ENCODE results near the gene SLCO2B1.

SLCO2B1 gene

DNA sequence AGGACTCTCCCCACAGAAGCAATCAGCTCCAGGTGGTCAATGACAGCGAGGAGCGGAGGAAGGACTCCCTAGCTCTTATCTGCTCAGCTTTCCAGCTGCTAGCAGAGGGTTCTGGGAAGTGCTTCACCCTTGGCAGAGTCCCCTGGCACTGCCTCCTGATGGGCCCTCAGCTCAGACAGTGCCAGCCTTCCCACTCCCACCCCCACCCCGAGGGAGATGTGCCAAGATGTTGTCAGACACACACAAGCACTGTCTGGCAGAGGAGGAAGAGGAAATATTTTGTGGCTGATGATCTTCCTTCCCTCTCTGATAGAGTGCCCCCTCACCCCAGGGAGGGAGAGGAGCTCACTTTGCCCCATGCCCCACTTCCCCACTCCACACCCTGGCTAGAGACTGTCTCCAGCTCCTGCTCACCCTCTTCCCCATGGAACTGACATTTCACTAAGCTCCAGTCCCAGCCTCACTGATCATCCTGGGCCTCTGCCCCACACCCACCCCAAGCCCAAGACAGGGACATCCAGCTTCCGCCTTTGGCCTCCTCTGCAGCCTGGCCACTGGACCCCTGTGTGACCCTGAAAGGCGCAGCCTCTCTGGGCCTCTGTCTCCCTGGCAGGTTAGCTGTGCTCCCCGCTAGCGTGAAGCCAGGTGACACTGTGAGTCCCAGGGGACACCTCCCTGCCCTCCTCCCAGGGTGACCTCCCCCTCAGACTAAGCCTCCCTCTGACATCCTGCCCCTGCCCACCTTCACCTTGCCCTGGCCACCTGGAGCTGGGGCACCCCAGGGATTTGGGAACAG, 44.5 kb downstream of the SLCO2B1 start:
- DNase-seq = no peak

DNA sequence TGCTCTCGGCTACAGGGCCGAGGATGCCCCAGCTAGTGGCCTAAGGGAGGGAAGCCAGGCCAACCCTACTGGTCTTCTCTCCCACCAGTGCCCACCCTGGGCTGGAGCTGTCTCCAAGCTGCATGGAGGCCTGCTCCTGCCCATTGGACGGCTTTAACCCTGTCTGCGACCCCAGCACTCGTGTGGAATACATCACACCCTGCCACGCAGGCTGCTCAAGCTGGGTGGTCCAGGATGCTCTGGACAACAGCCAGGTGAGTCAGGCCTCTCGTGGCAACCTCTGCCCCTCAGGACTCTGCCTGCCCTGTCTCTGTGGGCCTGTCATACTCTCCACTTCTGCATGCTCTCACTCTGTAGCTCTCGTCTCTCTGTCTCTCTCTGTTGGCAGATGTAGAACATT, 45.5 kb downstream of the SLCO2B1 start:
- DNase-seq = no peak

DNA sequence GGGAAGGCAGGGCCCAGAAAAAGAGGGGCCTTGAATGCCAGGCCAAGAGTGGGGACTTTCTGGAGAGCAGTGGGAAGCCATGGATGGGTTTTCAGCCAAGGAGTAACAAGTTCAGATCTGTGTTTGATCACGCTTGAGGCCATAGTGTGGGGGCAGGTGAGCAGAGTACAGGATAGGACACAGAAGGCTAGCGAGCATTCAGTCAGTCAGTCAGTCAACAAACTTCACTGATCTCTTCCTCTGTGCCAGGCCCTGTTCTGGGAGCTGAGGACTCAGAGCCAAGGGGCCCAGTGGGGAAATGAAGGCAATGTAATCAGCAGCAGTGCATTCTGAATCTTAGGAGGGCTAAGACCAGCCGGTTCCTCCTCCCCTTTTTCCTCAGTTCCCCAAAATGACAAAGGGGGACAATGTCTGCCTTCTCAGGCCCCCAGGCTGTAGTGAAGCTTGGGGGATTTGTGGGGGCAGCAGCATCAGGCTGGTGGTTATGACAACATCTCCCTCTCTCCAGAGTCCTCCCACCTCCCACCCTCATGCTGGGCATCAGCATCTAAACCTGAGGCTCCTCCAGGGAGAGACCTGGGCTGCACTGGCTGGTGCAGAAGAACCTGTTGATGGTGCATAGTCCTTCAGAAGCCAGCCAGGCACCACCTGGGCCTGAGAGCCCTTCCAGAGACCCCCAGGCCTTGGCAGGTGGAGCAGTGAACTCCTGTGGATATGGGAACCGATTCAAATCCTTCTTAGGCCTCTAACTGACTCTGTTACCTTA, 46.8 kb downstream of the SLCO2B1 start:
- DNase-seq = no peak

DNA sequence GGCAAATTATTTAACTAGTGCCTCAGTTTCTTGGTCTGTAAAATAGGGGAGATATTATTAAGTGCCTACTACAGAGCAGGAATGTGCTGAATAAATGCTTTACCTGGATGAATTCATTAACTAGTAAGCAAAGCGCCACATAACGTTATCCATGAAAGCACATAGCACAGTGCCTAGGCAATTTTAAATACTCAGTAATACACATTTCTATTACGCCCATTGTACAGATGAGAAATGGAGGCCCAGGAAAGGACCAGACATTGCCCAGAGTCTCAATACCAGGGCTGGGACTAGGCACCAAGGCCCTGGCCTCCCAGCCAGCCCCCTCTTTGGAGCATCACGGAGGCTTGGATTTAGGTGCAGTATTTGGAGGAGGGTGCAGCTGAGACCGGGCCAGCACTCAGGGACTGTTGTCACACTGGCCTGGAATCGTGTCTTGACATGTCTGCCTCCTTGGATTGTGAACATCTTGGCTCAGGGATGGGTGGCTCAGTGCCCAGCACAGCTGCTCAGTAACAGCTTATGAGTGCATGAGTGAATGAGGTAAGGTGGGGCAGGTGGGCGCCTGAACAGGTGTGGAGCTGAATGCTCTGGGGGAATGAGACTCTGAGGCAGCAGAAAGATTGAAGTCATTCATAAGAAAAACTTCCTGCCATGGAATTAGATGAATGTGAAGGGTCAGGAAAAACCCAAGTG, 47.5 kb downstream of the SLCO2B1 start:
- DNase-seq = no peak

DNA sequence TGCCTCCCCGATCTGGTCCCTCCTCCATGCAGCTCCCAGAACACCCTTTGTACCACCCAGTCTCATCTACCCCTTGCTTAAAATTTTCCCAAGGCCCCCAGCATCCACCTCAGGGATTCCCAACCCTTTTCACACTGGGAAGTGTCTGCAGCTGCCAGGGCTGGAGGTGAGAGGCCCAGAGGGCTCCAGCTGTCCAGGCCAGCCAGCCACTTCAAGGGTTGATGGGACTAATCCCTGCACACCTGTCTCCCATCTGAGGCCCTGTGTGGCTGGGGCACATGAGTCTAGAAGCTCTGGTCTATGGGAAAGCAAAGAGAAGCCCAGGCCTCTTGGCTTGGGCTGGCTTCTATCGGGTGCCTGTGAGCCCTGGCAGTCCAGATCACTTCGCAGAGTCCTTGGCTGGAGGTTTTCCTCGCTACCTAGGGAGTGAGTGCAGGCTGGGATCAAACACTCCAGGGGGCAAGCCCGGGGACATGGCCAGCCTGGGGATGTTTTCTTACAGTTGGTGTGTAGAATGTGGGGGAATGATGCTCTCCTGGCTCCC, 48.6 kb downstream of the SLCO2B1 start:
- no peak for DNase-seq

DNA sequence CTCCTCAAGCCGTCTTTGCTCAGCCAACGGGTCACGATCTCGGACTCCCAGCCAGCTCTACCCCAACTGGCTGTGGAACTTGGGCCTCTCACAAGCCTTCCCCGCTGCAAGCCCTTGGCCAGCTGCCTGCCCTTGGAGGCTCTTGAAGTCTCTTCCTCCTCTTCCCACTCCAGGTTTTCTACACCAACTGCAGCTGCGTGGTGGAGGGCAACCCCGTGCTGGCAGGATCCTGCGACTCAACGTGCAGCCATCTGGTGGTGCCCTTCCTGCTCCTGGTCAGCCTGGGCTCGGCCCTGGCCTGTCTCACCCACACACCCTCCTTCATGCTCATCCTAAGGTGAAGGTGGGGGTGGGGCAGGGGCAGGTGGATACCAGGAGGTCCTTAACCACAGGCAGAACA, 49.1 kb downstream of the SLCO2B1 start:
- no peak for DNase-seq

DNA sequence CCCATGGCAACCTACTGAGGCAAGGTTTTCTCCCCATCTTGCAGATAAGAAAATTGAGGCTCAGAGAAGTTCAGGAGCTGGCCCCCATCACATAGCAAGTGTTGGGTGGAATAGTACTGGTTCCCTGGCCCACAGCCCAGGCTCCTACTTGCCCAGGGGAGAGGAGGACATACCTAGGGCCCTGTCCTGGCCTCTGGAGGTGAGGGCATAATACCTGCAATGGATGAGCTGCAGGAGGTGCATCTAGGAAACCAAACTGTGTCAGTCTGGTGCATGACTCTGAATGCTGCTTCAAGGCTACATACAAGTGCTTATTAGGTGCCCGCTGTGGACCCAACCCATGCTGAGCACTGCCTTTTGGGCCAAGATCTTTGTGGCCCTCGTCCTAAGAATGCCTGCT, 49.6 kb downstream of the SLCO2B1 start:
- no peak for DNase-seq

DNA sequence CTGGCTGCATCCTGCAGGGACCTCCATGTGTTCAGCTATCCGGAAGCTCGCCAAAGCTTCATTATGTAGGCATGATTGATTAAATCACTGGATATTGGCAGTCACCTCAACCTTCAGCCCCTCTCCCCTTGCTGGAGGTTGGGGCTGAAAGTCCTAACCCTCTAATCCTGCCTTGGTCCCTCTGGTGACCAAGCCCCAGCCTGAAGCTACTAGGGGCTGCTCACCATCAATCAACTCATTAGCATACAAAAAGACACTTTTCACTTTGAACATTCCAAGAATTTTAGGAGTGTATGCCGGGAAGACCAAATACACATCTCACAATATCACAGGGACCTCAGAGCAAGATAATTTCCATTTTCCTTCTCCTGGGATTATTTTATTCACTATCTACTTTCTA, 50.9 kb downstream of the SLCO2B1 start:
- no peak for DNase-seq

DNA sequence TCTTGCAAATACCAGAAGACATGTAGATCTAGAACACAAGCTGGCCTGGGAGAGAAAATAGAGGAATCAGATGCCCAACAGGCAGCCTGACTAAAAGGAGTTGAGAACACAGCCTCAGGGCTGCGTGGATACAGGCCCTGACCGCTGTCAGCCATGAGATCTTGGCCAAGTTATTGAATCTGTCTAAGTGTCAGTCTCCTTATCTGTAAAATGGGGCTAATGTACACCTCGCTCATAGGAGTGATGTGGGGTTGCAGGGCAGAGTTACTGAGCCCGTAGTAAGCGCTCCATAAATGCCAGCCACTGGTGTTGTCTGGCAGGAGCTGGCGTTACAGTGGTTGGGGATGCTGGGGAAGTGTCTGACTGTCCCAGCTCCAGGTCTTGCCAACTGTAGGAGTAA, 51.3 kb downstream of the SLCO2B1 start:
- DNase-seq = no peak

DNA sequence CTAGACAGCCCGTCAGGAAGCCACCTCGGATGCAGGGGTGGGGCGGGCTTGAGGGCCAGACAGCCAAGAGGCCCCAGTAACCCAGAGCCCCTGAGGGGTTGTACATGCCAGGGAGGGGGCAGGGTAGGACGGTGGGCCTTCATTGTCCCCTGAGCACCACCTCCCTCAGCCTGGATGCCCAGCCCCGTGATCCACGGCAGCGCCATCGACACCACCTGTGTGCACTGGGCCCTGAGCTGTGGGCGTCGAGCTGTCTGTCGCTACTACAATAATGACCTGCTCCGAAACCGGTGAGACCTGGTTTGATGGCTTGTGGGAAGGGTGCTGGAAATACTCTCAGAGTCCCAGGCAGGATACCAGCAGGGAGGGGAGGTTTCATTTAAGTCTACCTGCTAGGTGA, 52.2 kb downstream of the SLCO2B1 start:
- no peak for DNase-seq

DNA sequence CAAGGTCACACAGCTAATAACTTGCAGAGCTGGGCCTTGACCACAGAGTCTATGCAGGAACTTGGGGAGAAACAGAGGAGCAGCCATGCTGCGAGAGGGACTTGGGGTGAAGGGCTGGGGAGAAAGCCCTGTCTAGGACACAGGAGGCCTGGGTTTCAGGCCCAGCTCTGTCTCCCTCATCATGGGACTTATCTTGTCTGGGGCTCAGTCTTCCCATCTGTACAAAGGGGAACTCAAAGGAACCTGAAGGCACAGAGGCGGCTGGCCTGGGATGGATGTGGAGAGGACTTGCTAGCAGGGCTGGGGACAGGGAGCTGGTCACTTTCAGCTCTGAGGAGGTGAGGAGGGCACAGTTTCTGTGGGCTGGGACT, 52.7 kb downstream of the SLCO2B1 start:
- DNase-seq = no peak

DNA sequence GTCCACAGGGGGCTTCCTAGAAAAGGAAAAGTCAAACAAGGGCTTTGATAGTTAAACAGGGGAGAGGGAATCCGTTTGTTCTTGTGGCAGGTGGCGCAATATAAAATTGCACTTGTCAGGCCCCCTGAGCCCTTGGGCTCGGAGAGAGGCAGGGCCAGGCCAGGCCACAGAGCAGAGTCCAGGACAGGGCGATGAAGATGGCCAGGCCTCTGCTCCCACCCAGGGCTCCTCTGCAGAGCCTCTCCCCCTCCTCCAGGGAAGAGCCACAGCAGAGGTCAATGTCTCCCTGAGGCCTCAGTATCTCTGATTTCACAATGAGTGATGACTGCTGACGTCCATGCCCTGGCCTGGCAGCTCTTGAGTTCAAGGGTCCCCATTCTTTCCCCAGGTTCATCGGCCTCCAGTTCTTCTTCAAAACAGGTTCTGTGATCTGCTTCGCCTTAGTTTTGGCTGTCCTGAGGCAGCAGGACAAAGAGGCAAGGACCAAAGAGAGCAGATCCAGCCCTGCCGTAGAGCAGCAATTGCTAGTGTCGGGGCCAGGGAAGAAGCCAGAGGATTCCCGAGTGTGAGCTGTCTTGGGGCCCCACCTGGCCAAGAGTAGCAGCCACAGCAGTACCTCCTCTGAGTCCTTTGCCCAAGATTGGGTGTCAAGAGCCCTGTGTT, 53.2 kb downstream of the SLCO2B1 start:
- DNase-seq = no peak

DNA sequence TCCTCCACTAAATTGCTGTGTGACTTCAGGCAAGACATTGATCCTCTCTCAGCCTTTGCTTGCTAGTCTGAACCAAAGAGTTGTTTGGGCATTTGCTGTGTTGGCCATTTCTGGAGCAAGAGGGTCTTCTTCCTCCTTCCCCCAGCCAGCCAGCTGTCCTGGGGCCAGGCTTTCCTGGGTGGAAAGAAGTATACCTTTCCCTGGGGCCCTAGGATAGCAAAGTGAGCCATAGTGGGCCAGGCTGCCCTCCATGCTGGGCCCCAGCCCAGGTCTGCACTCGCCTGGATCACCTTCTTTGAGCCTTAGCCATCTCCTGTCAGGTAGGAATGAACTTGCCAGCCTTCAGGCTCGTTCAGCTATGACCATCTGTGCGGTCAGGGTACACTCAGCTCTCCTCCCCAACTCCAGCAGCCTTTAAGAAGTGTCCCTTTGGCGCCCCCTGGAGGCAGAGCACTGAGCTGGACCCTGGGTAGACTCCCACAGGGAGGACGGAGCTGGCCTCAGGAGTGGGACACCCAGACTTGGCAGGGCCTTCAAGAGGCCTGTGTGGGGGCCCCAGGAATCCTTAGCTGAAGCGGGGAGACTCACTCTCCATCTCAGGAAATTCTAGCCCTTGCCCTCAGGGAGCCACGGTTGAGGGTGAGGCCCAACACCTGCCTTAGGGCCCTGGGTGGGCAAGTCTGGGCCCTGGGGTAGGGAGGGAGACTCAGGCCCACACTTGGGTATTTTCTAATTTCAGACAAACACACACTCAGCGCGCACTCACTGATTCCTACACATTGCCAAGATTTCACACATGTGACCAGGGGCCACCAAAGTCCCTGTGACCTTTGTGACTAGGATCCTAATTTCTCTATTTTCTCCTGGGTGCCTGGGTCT, 54.0 kb downstream of the SLCO2B1 start:
- peak; percentile 80 to 84 for DNase-seq

DNA sequence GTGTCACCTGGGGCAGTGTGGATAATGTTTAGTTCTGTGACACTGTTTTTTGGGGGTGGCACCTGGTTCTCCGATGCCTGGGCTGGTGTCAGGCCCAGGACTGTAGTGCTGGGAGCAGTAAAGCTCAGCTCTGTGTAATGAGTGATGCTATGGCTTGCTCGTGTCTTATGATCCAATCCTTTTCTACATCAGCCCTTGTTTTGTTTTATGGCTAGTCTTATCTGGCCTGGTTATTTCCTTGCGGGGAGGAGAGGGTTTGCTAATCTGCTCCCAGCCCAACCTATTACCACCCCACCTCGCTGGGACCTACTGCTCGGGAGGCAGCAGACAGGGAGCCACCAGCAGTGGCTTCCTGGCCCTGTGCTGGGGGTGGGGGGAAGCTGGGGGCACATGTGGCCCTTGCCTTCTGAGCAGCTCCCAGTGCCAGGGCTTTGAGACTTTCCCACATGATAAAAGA, 54.7 kb downstream of the SLCO2B1 start:
- no peak for DNase-seq

DNA sequence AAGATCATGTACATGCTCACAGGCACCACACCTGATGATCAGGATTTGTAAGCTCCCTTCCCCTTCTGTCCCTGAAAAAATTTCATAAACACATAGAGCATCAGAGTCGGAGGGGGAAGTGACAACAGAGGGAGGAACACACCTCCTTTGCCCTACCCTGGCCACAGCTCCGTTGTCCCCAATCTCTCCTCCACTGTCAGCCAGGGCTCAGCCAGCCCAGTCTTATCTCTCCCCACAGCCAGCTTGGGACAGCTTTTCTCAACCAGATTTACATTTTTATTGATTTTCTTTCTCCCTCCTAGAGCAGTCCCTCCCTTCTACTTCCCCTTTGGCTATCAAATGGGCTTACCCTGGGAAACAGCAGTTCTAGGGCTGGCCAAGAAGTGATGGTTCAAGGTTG, 57.5 kb downstream of the SLCO2B1 start:
- DNase-seq = no peak

DNA sequence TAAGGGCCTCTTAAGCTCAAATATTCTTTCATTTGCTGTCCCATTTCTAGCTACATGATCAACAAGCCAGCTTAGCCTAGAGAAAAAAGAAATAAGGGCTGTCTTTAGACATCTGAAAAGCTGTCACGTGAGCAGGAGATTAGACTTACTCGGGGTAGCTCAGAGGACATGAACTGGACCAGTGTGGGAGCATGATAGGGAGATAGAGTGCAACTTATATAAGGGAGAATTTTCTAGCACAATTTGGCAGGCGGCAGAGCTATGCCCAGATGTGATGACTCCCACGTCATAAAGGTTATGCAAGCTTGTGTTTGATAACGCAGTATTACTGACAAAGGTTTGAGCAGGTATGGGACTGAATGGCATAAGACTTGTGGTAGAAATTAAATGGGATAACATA, 61.5 kb downstream of the SLCO2B1 start:
- no peak for DNase-seq

DNA sequence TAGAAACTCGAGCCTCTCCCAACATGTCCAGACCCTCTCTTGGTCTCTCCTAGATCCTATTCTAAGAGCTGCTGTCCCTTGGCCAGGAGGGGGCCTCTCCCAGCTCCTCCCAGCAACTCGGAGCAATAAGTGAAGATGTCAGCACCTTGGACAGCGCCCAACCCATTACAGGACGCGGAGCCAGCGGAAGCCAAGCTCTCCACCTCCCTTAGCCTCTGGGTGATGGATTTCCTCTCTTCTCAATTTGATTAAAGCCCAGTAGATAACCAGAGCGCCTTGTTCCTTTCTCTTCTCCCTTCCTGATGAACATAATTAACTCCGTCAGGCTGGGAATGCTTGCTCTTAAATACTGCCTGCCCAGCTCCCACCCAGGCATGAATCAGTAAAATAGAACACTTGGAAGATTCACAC, 63.5 kb downstream of the SLCO2B1 start:
- DNase-seq = peak; percentile 69 to 71

DNA sequence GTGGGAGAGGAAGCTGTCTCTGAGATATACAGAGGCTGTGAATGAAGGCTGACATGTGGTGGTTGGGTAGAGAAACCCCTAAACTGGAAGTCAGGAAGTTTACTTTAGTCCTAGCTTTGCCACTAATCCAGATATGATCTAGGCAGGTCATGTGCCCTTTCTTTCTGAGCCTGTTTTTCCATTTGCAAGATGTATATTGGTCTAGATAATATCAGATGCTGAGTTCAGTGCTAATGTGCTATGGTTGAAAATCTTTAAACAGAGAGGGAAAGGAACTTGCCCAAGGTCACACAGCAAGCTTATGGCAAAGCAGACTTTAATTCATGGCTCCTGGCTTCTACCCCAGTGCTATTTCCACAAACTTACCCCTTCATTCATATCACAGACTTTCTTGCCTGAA, 63.9 kb downstream of the SLCO2B1 start:
- no peak for DNase-seq

DNA sequence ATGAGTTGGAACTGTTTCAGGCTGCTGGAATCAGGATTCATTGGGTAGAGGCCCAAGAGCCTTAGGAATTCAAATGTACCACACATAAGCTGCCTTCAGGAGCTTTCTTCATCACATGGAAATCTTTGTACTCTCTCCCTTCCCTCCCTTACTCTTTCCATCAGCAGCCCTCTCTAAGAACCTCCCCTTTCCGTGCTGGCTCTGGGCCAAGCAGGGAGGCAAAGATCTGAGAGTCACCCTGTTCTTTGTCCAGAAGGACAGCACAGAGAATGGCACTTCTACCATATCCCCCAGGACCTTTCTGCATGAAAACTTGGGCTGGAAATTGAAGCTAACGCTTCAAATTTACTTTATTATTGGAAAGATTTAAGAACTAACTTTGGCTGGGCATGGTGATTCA, 69.0 kb downstream of the SLCO2B1 start:
- DNase-seq = no peak

DNA sequence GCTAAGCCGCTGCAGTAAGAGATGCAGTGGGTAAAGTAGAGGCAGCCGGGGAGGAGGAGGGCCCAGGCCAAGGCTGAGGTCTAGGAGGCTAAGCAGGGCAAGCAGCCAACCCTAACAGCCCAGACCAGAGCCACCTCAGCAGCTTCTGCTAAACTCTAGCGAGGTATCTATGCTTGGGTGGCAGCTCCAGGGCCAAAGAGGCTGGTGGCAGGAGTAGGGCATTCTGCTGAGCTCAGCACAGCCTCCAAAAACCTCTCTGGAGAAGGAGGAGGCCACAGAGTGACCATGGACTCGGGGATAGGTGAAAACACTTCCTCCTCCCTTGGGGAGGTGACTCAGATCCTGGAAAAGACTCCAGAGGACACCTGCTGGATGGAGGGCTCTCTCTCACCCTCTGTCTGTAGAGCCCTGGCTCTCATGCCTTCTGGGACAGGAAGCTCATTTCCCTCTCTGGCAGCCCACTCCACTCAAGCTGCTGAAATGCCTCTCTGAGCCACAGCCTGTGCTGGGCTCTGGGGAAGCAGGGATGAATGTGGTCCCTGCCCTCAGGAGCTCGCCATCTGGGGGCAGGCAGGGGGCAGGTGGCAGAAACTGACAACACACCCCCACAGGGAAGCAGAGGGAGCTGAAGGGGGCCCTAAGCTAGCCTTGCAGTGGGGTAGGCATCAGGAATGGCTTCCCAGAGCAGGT, 73.2 kb downstream of the SLCO2B1 start:
- DNase-seq = no peak

DNA sequence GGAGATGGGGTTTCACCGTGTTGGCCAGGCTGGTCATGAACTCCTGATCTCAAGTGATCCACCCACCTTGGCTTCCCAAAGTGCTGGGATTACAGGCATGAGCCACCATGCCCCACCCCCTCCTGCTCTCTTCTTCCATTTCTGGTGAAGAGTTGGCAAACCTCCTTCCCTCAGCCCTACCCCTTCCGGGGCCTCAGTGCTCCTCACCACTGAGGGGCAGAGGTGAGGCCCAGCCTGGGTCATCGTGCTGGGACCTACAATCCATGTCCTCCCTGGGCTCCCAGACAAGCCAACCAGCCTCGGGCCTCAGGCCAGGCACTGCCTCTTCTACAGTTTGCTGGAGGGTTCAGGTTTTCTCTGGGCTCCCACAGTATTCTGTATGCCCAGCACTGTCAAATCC, 74.9 kb downstream of the SLCO2B1 start:
- DNase-seq = no peak

All from activated CD4-positive, alpha-beta T cell treated with anti-CD3 and anti-CD28 coated beads for 4 hours (primary cell).